HepG2 (cell line): ENCODE measurements around the gene TUT1. TPM values are rescaled to one million over a fixed set of nuclear protein-coding genes. Genes with fewer than 3 reads are reported as not detected.

Experiments used
- CREM ChIP-seq, 2 experiments: sonication (generic) in 1 of 2; formaldehyde crosslinking in 1 of 2; IDR thresholded peaks; 2 replicates each; pipeline versions ENCODE4 v1.4.0 to v1.6.1; 2016 to 2020; ENCODE audit warnings: antibody characterized with exemption in 1 of 2, mild to moderate bottlenecking in 1 of 2, missing genetic modification reagents in 1 of 2
- GABPA ChIP-seq, 2 experiments: IDR thresholded peaks; 2 replicates each; pipeline ENCODE4 v1.6.1; 2011 to 2016; ENCODE audit warnings: low read depth in 2 of 2, low read length in 1 of 2, missing biosample characterization in 1 of 2, missing genetic modification characterization in 1 of 2
- KLF16 ChIP-seq, 2 experiments: sonication (generic) in 1 of 2; formaldehyde crosslinking in 1 of 2; IDR thresholded peaks; 2 replicates each; pipeline versions ENCODE4 v1.6.1 to v1.8.0; 2016 to 2023; ENCODE audit warnings: missing genetic modification reagents in 2 of 2, missing compliant biosample characterization in 1 of 2
- MAZ ChIP-seq, 2 experiments: sonication (generic) in 1 of 2; formaldehyde crosslinking in 1 of 2; IDR thresholded peaks; 2 replicates each; pipeline versions ENCODE4 v1.5.0 to v1.6.1; 2012 to 2020; ENCODE audit warnings: low read depth in 2 of 2, mild to moderate bottlenecking in 2 of 2, borderline replicate concordance in 1 of 2, improper control_type of control experiment in 1 of 2, low read length in 1 of 2, missing genetic modification reagents in 1 of 2, moderate library complexity in 1 of 2
- NCOA1 ChIP-seq: sonication (generic); formaldehyde crosslinking; IDR thresholded peaks from 2 replicates; pipeline ENCODE4 v1.9.0; 2021; ENCODE audit warnings: missing genetic modification reagents
- NFATC3 ChIP-seq: sonication (generic); formaldehyde crosslinking; IDR thresholded peaks from 2 replicates; pipeline ENCODE4 v1.5.1; 2020; ENCODE audit warnings: mild to moderate bottlenecking, missing genetic modification reagents
- NFE2 ChIP-seq: sonication (generic); formaldehyde crosslinking; IDR thresholded peaks from 2 replicates; pipeline ENCODE4 v1.4.0; 2020; ENCODE audit warnings: missing genetic modification reagents
- NFE2L1 ChIP-seq: sonication (generic); formaldehyde crosslinking; IDR thresholded peaks from 2 replicates; pipeline ENCODE4 v1.4.0; 2020; ENCODE audit warnings: missing genetic modification reagents, mild to moderate bottlenecking, borderline replicate concordance
- PAF1 ChIP-seq: IDR thresholded peaks from 2 replicates; pipeline ENCODE4 v1.6.1; 2016; ENCODE audit warnings: missing genetic modification reagents, missing compliant biosample characterization
- REXO4 ChIP-seq: sonication (generic); formaldehyde crosslinking; IDR thresholded peaks from 2 replicates; pipeline ENCODE4 v1.8.0; 2022; ENCODE audit warnings: missing genetic modification reagents, mild to moderate bottlenecking, borderline replicate concordance
- RFX5 ChIP-seq: IDR thresholded peaks from 2 replicates; pipeline ENCODE4 v1.6.1; 2011; ENCODE audit warnings: low read depth, low read length, improper control_type of control experiment
- RXRA ChIP-seq: sonication (generic); formaldehyde crosslinking; IDR thresholded peaks from 2 replicates; pipeline ENCODE4 v1.5.1; 2020; ENCODE audit warnings: missing genetic modification reagents
- SRSF4 ChIP-seq: fragments of 200-400 bp; formaldehyde crosslinking; IDR thresholded peaks from one replicate; pipeline ENCODE4 v1.6.1; 2018; ENCODE audit warnings: mild to moderate bottlenecking, low read depth, low read length, moderate library complexity; ENCODE audit not compliant: poor library complexity, severe bottlenecking
- TCF12 ChIP-seq, 2 experiments: fragments of 450-650 bp in 1 of 2; sonication (generic) in 1 of 2; formaldehyde crosslinking in 1 of 2; IDR thresholded peaks; 2 replicates each; pipeline versions ENCODE4 v1.6.1 to v1.8.0; 2017 to 2022; ENCODE audit warnings: antibody characterized with exemption in 1 of 2, mild to moderate bottlenecking in 1 of 2, missing genetic modification reagents in 1 of 2, moderate library complexity in 1 of 2
- ZFY ChIP-seq: sonication (generic); formaldehyde crosslinking; IDR thresholded peaks from 2 replicates; pipeline ENCODE4 v1.4.0; 2020; ENCODE audit warnings: missing genetic modification reagents
- ZNF142 ChIP-seq: sonication (generic); formaldehyde crosslinking; IDR thresholded peaks from 2 replicates; pipeline ENCODE4 v1.4.0; 2020; ENCODE audit warnings: missing genetic modification reagents
- ZNF225 ChIP-seq: sonication (generic); formaldehyde crosslinking; IDR thresholded peaks from 2 replicates; pipeline ENCODE4 v1.4.0; 2020; ENCODE audit warnings: mild to moderate bottlenecking, missing genetic modification reagents
- ZNF530 ChIP-seq: sonication (generic); formaldehyde crosslinking; IDR thresholded peaks from 2 replicates; pipeline ENCODE4 v1.5.0; 2020; ENCODE audit warnings: low read depth, mild to moderate bottlenecking, missing genetic modification reagents
- ZNF550 ChIP-seq: sonication (generic); formaldehyde crosslinking; IDR thresholded peaks from 2 replicates; pipeline ENCODE4 v1.4.0; 2020; ENCODE audit warnings: mild to moderate bottlenecking, missing genetic modification reagents, borderline replicate concordance
- ZNF724P ChIP-seq: sonication (generic); formaldehyde crosslinking; IDR thresholded peaks from 2 replicates; pipeline ENCODE4 v1.8.0; 2022; ENCODE audit warnings: missing genetic modification reagents, borderline replicate concordance
- ZNF790 ChIP-seq: sonication (generic); formaldehyde crosslinking; IDR thresholded peaks from 2 replicates; pipeline ENCODE4 v1.8.0; 2022; ENCODE audit warnings: missing genetic modification reagents, mild to moderate bottlenecking, borderline replicate concordance
- ZSCAN31 ChIP-seq: sonication (generic); formaldehyde crosslinking; IDR thresholded peaks from 2 replicates; pipeline ENCODE4 v1.5.0; 2020; ENCODE audit warnings: low read depth, mild to moderate bottlenecking, missing genetic modification reagents
- polyA plus RNA-seq, 8 experiments: library from polyadenylated mRNA; depleted of rRNA in 3 of 8; stranded (reverse) in 7 of 8; unstranded in 1 of 8; fragments of >200 nt; fragmentation: Illumina TruSeq in 4 of 8; extraction: Trizol in 4 of 8; gene quantifications; 2 replicates each; pipeline versions ENCODE4 v1.2.1 to v1.2.3, GENCODE V29; 2011 to 2016; ENCODE audit warnings: low read depth in 4 of 8, missing spikeins in 1 of 8, mixed read lengths in 1 of 8; ENCODE audit not compliant: insufficient read depth in 1 of 8
- total RNA-seq, 5 experiments: library from RNA; depleted of rRNA; stranded (reverse); fragments of >200 nt; fragmentation: Illumina TruSeq; extraction: Trizol; gene quantifications; 2 replicates each; pipeline ENCODE4 v1.2.3, GENCODE V29; 2016; ENCODE audit warnings: low read depth in 1 of 5

Gene TUT1
- total and polyA plus RNA-seq, 2 of the 13 experiments (the other 11 are each of a cell fraction or from before 2014, with no cell fraction given): 9.7 to 14.3 TPM

- 0 out of 2 replicates have a peak, but pooled peaks have one; percentile 23 for TF ChIP-seq ZNF225
- peak; percentile 97 for TF ChIP-seq GABPA (IDR thresholded peaks at IDR 0.05; ENCODE audit: low read depth, low read length)
- peak; percentile 97 for TF ChIP-seq GABPA (CRISPR knock-in tag; IDR thresholded peaks at IDR 0.05; ENCODE audit: low read depth)
- TF ChIP-seq ZNF142 (CRISPR knock-in tag): peak; percentile 24; the same call in 1 of the 2 replicates
- TF ChIP-seq SRSF4: no peak
- peak; percentile 0; the same call in 1 of the 2 replicates for TF ChIP-seq ZNF790
- TF ChIP-seq RFX5: peak; percentile 81
- peak in 1 of 2 experiments; percentile 95; a peak in 2 of 4 replicates for TF ChIP-seq KLF16 (CRISPR knock-in tag; IDR thresholded peaks at IDR 0.05)
- TF ChIP-seq NFE2L1 (CRISPR knock-in tag): no peak
- no peak for TF ChIP-seq ZNF550 (CRISPR knock-in tag)
- TF ChIP-seq ZFY (CRISPR knock-in tag): peak; percentile 81
- peak; percentile 83; the same call in 1 of the 2 replicates for TF ChIP-seq NFATC3 (CRISPR knock-in tag)
- no peak for TF ChIP-seq REXO4 (CRISPR knock-in tag)
- no peak for TF ChIP-seq NFE2 (CRISPR knock-in tag)
- no peak for TF ChIP-seq ZNF530 (CRISPR knock-in tag)
- peak; percentile 96 for TF ChIP-seq CREM (IDR thresholded peaks at IDR 0.05)
- TF ChIP-seq CREM (CRISPR knock-in tag; IDR thresholded peaks at IDR 0.05): peak; percentile 70; the same call in 1 of the 2 replicates
- peak; percentile 81 for TF ChIP-seq RXRA (CRISPR knock-in tag)
- TF ChIP-seq PAF1 (CRISPR knock-in tag): peak; percentile 71; the same call in 1 of the 2 replicates
- no peak for TF ChIP-seq TCF12 (IDR thresholded peaks at IDR 0.05)
- peak; percentile 75; the same call in 1 of the 2 replicates for TF ChIP-seq TCF12 (CRISPR knock-in tag; IDR thresholded peaks at IDR 0.05)
- no peak; the same call in 1 of the 2 replicates for TF ChIP-seq ZNF724P (CRISPR knock-in tag)
- peak; percentile 74; the same call in 1 of the 2 replicates for TF ChIP-seq ZSCAN31 (CRISPR knock-in tag)
- TF ChIP-seq MAZ (IDR thresholded peaks at IDR 0.05; ENCODE audit: borderline replicate concordance, low read depth, low read length): peak; percentile 88; the same call in 1 of the 2 replicates
- TF ChIP-seq MAZ (CRISPR knock-in tag; IDR thresholded peaks at IDR 0.05; ENCODE audit: low read depth): peak; percentile 92
- TF ChIP-seq NCOA1 (CRISPR knock-in tag): no peak
Measured at GRCh38 chr11:62621567-62622470, 30.5 kb upstream of the TUT1 start, which contains the start of gene B3GAT3 (continued).
